PC-3 (cell line): ENCODE results near the gene KDM3B.

ENCODE experiments used
- CTCF ChIP-seq: fragments of 300-600 bp; sonication (generic); conservative IDR thresholded peaks from 2 replicates; pipeline ENCODE4 v1.5.1; 2017; ENCODE audit warnings: antibody characterized with exemption, low read depth, mild to moderate bottlenecking, low read length
- EZH2 ChIP-seq: fragments of 300-600 bp; sonication (generic); IDR thresholded peaks from one replicate; pipeline ENCODE4 v1.6.1; 2017; ENCODE audit warnings: antibody characterized with exemption, mild to moderate bottlenecking, low read length; ENCODE audit not compliant: unreplicated experiment
- EZH2phosphoT487 ChIP-seq: fragments of 300-600 bp; sonication (generic); IDR thresholded peaks from 2 replicates; pipeline ENCODE4 v1.6.1; 2018; ENCODE audit warnings: mild to moderate bottlenecking, antibody characterized with exemption, low read length, borderline replicate concordance

GRCh38 chr5:138350563-138350890 lies 2.0 kb upstream of the KDM3B start:
- TF ChIP-seq CTCF = no peak
- TF ChIP-seq EZH2 = no peak
- TF ChIP-seq EZH2phosphoT487 = no peak
